Cardiac muscle cell (in vitro differentiated cells and primary cell): Measurements from ENCODE around the gene MUC20. TPM values are rescaled to one million over a fixed set of nuclear protein-coding genes. Genes with fewer than 3 reads are reported as not detected.

Experiments used
- DNase-seq, 2 donors: peaks; one replicate each; pipeline versions ENCODE4 v3.0.0 to v3.0.0-alpha.2; 2010 to 2017; ENCODE audit warnings: low read depth in 1 of 2, low spot score in 1 of 2
- H3K27ac ChIP-seq: fragments of 200-600 bp; sonication (generic); 2 replicates; pipeline ENCODE4 v1.5.1; 2016
- H3K27me3 ChIP-seq: fragments of 200-600 bp; sonication (generic); 2 replicates; pipeline ENCODE4 v1.6.0; 2016; ENCODE audit warnings: control low read depth
- H3K36me3 ChIP-seq: fragments of 200-600 bp; sonication (generic); 2 replicates; pipeline ENCODE4 v1.5.1; 2016; ENCODE audit warnings: control low read depth
- H3K4me1 ChIP-seq: fragments of 200-600 bp; sonication (generic); 2 replicates; pipeline ENCODE4 v1.8.1; 2017; ENCODE audit warnings: low read depth, mild to moderate bottlenecking, mixed run types
- H3K4me3 ChIP-seq: fragments of 200-600 bp; sonication (generic); 2 replicates; pipeline ENCODE4 v1.5.1; 2016; ENCODE audit warnings: mild to moderate bottlenecking
- H3K9me3 ChIP-seq: fragments of 200-600 bp; sonication (generic); 2 replicates; pipeline ENCODE4 v1.5.1; 2017; ENCODE audit warnings: low read depth, mild to moderate bottlenecking, control low read depth
- CTCF ChIP-seq: IDR thresholded peaks from 2 replicates; pipeline ENCODE4 v1.5.1; 2012; ENCODE audit warnings: low read depth, mild to moderate bottlenecking, low read length
- polyA plus RNA-seq: library from polyadenylated mRNA; unstranded; fragments of >200 nt; fragmentation: Nextera tagmentation; extraction: Ambion mirVana; gene quantifications from 2 replicates; pipeline ENCODE4 v1.2.1, GENCODE V29; 2016
- total RNA-seq: library from RNA; depleted of rRNA; stranded (reverse); fragments of >200 nt; gene quantifications from 2 replicates; pipeline ENCODE4 v1.2.3, GENCODE V29; 2016

Gene MUC20
- total and polyA plus RNA-seq, 2 experiments from 2014 or later = 5.5 to 8.7 TPM

- H3K4me1 ChIP-seq = no peaks in the 10 kb centered on the region
- no peak overlapping the region for H3K4me3 ChIP-seq
- no peaks in the 10 kb centered on the region for H3K27me3 ChIP-seq
- H3K9me3 ChIP-seq = no peaks in the 10 kb centered on the region
- no peak for DNase-seq
- TF ChIP-seq CTCF = no peak
- H3K36me3 ChIP-seq = no peaks in the 10 kb centered on the region
- no peak overlapping the region for H3K27ac ChIP-seq
These were observed 30.8 kb downstream of the MUC20 start for GRCh38 chr3:195751560-195751959.

GRCh38 chr3:195752066-195752465 is 31.3 kb downstream of the MUC20 start:
- Histone ChIP-seq H3K4me3 (no peak overlapping the region), H3K4me1 (no peaks in the 10 kb centered on the region), H3K36me3 (no peaks in the 10 kb centered on the region), H3K27me3 (no peaks in the 10 kb centered on the region), H3K9me3 (no peaks in the 10 kb centered on the region), H3K27ac (no peak overlapping the region)
- DNase-seq = no peak
- TF ChIP-seq CTCF = no peak

GRCh38 chr3:195752546-195753331 is 32.0 kb downstream of the MUC20 start:
- Histone ChIP-seq H3K4me3 (no peak overlapping the region), H3K9me3 (no peaks in the 10 kb centered on the region), H3K27me3 (no peaks in the 10 kb centered on the region), H3K4me1 (no peaks in the 10 kb centered on the region), H3K27ac (no peak overlapping the region), H3K36me3 (no peaks in the 10 kb centered on the region)
- peak in 1 of 2 donors; percentile 34 for DNase-seq
- TF ChIP-seq CTCF = no peak

GRCh38 chr3:195753581-195753980 is 32.8 kb downstream of the MUC20 start:
- Histone ChIP-seq H3K4me3 (no peak overlapping the region), H3K27ac (no peak overlapping the region)
- DNase-seq = no peak

GRCh38 chr3:195754141-195754540 is 33.4 kb downstream of the MUC20 start:
- Histone ChIP-seq H3K4me3 (no peak overlapping the region), H3K36me3 (no peaks in the 10 kb centered on the region), H3K27me3 (no peaks in the 10 kb centered on the region), H3K9me3 (no peaks in the 10 kb centered on the region), H3K4me1 (no peaks in the 10 kb centered on the region), H3K27ac (no peak overlapping the region)
- DNase-seq = no peak
- TF ChIP-seq CTCF = no peak

More at GRCh38 chr3:195753581-195753980, 32.8 kb downstream of the MUC20 start:
- no peak for TF ChIP-seq CTCF
- H3K27me3 ChIP-seq = no peaks in the 10 kb centered on the region
- H3K36me3 ChIP-seq = no peaks in the 10 kb centered on the region
- no peaks in the 10 kb centered on the region for H3K9me3 ChIP-seq
- no peaks in the 10 kb centered on the region for H3K4me1 ChIP-seq
